Thyroid gland (tissue), 4 donors: ENCODE results near the gene PNPLA1.

Experiments used
- CTCF ChIP-seq, 6 experiments: fragments of 200-600 bp in 3 of 6; fragments of 450-650 bp in 3 of 6; sonication (generic) in 3 of 6; IDR thresholded peaks; one replicate each; pipeline ENCODE4 v1.5.1; 2016 to 2019; ENCODE audit warnings: antibody characterized with exemption in 6 of 6, mild to moderate bottlenecking in 2 of 6, inconsistent platforms in 1 of 6, moderate library complexity in 1 of 6
- POLR2A ChIP-seq, 2 donors: fragments of 450-650 bp; IDR thresholded peaks; one replicate each; pipeline ENCODE4 v1.6.1; 2017; ENCODE audit warnings: antibody characterized with exemption in 2 of 2, mild to moderate bottlenecking in 2 of 2, moderate library complexity in 1 of 2

GRCh38 chr6:36328600-36328999 lies 58.7 kb downstream of the PNPLA1 start:
- TF ChIP-seq CTCF (IDR thresholded peaks at IDR 0.05) (no peak), POLR2A (IDR thresholded peaks at IDR 0.05) (no peak)
